Esophagus squamous epithelium (tissue), 5 donors: ENCODE data around the gene NAB2. TPM values are rescaled to one million over a fixed set of nuclear protein-coding genes. Genes with fewer than 3 reads are reported as not detected.

Source experiments
- DNase-seq: peaks from one replicate; lab custom pipeline; 2025; lab: John Stamatoyannopoulos, UW
- H3K27ac ChIP-seq, 4 donors: fragments of 200-600 bp; sonication (generic); one replicate each; pipeline ENCODE4 v1.5.1; 2016 to 2019; ENCODE audit warnings: mild to moderate bottlenecking in 1 of 4
- H3K27me3 ChIP-seq, 4 donors: fragments of 200-600 bp; sonication (generic); 1 replicate in 3 of 4; 2 replicates in 1 of 4; pipeline versions ENCODE4 v1.5.1 to v1.6.0; 2017 to 2021; ENCODE audit warnings: antibody characterized with exemption in 1 of 4
- H3K36me3 ChIP-seq, 3 donors: fragments of 200-600 bp; sonication (generic); one replicate each; pipeline ENCODE4 v1.5.1; 2016 to 2019
- H3K4me1 ChIP-seq, 3 donors: fragments of 200-600 bp; sonication (generic); one replicate each; pipeline ENCODE4 v1.5.1; 2017 to 2019
- H3K4me3 ChIP-seq, 4 donors: fragments of 200-600 bp; sonication (generic); 1 replicate in 3 of 4; 2 replicates in 1 of 4; pipeline ENCODE4 v1.5.1; 2016 to 2019; ENCODE audit warnings: mild to moderate bottlenecking in 2 of 4, moderate library complexity in 1 of 4
- H3K9me3 ChIP-seq, 3 donors: fragments of 200-600 bp; sonication (generic); one replicate each; pipeline ENCODE4 v1.5.1; 2016 to 2019
- POLR2A ChIP-seq, 4 donors: fragments of 450-650 bp; IDR thresholded peaks; one replicate each; pipeline ENCODE4 v1.6.1; 2017; ENCODE audit warnings: antibody characterized with exemption in 4 of 4, mild to moderate bottlenecking in 4 of 4, moderate library complexity in 3 of 4
- WGBS, 2 donors: methylation state at CpG; one replicate each; pipeline ENCODE4 v1.1.5; 2018; 5-methylcytosine and 5-hydroxymethylcytosine counted together
- intact Hi-C: fragments of 100-400 bp; cut with DNase I; formaldehyde crosslinking; loops from one replicate; pipeline ENCODE4 v1.15.0; 2022
- total RNA-seq, 4 donors: library from RNA; depleted of rRNA; stranded (reverse); fragments of >200 nt; gene quantifications; one replicate each; pipeline ENCODE4 v1.1.0, GENCODE V29; 2016
- TF ChIP-seq, protein P1 (sequence below), 6 experiments: fragments of 450-650 bp in 4 of 6; fragments of 200-600 bp in 2 of 6; sonication (generic) in 2 of 6; IDR thresholded peaks; one replicate each; pipeline ENCODE4 v1.5.1; 2016 to 2019; ENCODE audit warnings: antibody characterized with exemption in 6 of 6, mild to moderate bottlenecking in 4 of 6, moderate library complexity in 4 of 6
- donor health status: DM: yes; HTN: yes; CAD: no.

The NAB2 gene, protein sequence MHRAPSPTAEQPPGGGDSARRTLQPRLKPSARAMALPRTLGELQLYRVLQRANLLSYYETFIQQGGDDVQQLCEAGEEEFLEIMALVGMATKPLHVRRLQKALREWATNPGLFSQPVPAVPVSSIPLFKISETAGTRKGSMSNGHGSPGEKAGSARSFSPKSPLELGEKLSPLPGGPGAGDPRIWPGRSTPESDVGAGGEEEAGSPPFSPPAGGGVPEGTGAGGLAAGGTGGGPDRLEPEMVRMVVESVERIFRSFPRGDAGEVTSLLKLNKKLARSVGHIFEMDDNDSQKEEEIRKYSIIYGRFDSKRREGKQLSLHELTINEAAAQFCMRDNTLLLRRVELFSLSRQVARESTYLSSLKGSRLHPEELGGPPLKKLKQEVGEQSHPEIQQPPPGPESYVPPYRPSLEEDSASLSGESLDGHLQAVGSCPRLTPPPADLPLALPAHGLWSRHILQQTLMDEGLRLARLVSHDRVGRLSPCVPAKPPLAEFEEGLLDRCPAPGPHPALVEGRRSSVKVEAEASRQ
- 10 to 100 TPM in 3 of 4 donors, 1 to 10 TPM in 1; 9.1 to 25.2 (median 13.3) TPM for total RNA-seq

DNA sequence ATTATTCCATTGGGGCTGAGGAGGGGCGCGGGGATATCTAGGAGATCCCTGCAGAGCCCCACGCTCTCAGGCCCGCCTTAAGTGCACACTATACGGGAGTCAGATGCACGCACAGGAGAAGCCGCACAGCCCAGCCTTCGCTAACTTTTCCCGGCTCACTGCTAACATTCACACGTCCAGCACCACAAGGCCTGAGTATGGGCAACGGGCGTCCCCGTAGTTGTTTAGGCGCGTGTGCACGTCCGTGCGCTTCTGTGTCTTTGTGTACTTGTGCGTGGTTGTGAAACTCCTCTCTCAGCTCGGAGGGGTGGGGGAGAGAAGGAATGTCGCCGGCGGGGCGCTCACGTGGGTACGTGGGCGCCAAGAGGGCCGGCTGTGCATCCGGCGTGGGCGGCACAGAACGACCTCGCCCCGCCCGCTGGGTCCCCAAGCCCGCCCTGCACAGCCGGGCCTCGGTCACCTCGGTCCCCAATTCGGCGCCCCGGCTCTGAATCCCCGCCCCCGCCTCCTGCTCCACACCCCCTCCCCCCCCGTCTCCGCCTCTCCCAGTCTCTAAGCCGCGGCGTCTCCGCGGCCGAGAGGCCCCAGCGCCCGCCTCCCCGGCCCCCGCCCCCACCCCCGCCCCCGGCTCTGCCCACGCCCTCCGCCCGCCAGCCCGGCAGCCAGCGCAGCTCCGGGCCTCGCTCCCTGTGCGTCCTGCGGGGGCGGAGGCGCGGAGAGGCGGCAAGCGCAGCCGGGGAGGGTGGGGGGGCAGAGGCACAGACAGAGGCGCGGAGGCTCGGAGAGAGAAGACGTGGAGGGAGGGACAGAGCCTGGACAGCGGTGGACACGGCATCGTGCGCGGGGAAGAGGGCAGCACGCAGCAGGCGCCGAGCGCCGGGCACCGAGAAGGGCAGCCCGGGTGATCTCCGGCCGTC is at the start of gene NAB2:
Gene NAB2 (plus strand): TSS at position 761 of the 917 bp plus-strand sequence. CDS start 158 bp downstream, outside the sequence.
- TF ChIP-seq POLR2A (IDR thresholded peaks at IDR 0.05): peak in 2 of 4 donors; percentile 74 to 87
- TF ChIP-seq, protein P1, sequence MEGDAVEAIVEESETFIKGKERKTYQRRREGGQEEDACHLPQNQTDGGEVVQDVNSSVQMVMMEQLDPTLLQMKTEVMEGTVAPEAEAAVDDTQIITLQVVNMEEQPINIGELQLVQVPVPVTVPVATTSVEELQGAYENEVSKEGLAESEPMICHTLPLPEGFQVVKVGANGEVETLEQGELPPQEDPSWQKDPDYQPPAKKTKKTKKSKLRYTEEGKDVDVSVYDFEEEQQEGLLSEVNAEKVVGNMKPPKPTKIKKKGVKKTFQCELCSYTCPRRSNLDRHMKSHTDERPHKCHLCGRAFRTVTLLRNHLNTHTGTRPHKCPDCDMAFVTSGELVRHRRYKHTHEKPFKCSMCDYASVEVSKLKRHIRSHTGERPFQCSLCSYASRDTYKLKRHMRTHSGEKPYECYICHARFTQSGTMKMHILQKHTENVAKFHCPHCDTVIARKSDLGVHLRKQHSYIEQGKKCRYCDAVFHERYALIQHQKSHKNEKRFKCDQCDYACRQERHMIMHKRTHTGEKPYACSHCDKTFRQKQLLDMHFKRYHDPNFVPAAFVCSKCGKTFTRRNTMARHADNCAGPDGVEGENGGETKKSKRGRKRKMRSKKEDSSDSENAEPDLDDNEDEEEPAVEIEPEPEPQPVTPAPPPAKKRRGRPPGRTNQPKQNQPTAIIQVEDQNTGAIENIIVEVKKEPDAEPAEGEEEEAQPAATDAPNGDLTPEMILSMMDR (IDR thresholded peaks at IDR 0.05): peak in 1 of 6 experiments; percentile 8
- Histone ChIP-seq H3K27me3 (no peaks in the 10 kb centered on the region), H3K4me3 (peak within 1 kb of the TSS; percentile 85 to 93 (median 86)), H3K4me1 (peaks cover 39 to 77% (median 40%) of the 10 kb centered on the region in 3 donors), H3K36me3 (peaks cover 3 to 27% (median 18%) of the 10 kb centered on the region in 3 donors), H3K27ac (peak within 1 kb of the TSS; percentile 88 to 100 (median 98)), H3K9me3 (no peaks in the 10 kb centered on the region)
- peak; percentile 79 for DNase-seq
- 0% methylated on average over 13 of the region's 91 CpGs; no CpG with 5 or more reads in 1 of the 2 donors for WGBS, 2 donors
- intact Hi-C loops: no loop called here

DNA sequence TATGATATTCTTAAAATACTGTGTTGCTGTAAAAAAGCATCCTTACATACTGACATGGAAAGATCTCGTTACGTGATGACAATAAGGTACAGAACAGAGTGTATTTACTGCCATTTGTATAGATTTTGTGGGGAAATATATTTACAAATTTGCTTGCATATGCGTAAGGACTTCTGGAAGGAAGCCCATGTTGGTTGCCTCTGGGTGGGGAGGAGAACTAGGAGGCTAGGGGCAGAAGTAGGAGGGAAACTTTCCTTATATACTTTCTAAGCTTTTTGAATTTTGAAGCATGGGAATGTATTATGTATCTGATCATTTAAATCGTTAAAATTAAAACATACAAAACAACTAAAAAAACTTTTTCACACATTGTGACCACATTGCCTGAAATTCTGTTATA is 48.7 kb upstream of the NAB2 start:
- Histone ChIP-seq H3K4me3 (no peak overlapping the region), H3K27ac (no peak overlapping the region), H3K36me3 (no peaks in the 10 kb centered on the region), H3K9me3 (no peaks in the 10 kb centered on the region), H3K27me3 (peaks cover 0 to 19% (median 0%) of the 10 kb centered on the region in 4 donors), H3K4me1 (no peaks in the 10 kb centered on the region)
- intact Hi-C loops: no loop called here
- TF ChIP-seq, protein P1 (IDR thresholded peaks at IDR 0.05): no peak
- no peak for TF ChIP-seq POLR2A (IDR thresholded peaks at IDR 0.05)
- DNase-seq: no peak
- 83 to 94% methylated on average over 4 of the region's 4 CpGs for WGBS, 2 donors

DNA sequence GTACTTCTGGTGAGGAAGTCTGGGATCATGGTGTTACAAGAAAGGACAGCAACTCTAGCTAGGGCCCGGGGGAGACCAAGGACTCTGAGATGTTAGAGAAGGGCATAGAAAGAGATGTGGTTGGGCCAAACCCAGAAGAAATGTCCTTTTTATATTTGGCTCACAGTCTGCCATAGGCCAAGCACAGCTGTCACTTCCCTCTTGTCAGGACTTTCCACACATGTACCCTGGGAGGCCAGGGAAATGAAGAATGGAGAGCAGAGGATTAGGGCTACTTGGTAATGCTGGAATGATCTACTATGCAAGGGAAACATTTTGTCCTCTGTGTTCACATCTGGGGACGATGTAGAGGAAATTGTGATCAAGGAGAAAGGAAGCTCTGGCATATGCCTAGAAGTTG is 48.2 kb upstream of the NAB2 start:
- Histone ChIP-seq H3K4me3 (no peak overlapping the region), H3K9me3 (no peaks in the 10 kb centered on the region), H3K27me3 (peaks cover 0 to 23% (median 0%) of the 10 kb centered on the region in 4 donors), H3K27ac (no peak overlapping the region), H3K4me1 (no peaks in the 10 kb centered on the region), H3K36me3 (no peaks in the 10 kb centered on the region)
- 64 to 76% methylated on average over 2 of the region's 2 CpGs for WGBS, 2 donors
- intact Hi-C loops: no loop called here
- DNase-seq: no peak
- TF ChIP-seq, protein P1 (IDR thresholded peaks at IDR 0.05): no peak
- no peak for TF ChIP-seq POLR2A (IDR thresholded peaks at IDR 0.05)

DNA sequence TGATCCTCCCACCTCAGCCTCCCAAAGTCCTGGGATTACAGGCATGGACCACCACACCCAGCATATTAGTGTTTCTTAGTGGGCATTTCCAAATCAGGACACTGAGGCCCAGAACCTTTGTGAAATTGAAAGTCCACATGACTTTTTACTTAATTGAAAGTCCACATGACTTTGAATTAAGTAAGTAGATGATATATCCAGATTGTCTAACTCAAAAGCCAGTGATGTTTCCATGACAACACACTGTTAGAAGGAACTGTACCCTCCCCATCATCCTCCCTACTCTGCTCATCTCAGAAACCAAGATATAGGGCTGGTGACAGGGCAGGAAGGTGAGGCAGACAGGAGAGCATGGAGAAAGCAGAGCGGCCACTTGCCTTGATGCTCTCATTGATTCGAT is 46.2 kb upstream of the NAB2 start:
- intact Hi-C loops: no loop called here
- Histone ChIP-seq H3K36me3 (no peaks in the 10 kb centered on the region), H3K27ac (no peak overlapping the region), H3K27me3 (peaks cover 0 to 40% (median 0%) of the 10 kb centered on the region in 4 donors), H3K9me3 (no peaks in the 10 kb centered on the region), H3K4me3 (no peak overlapping the region), H3K4me1 (no peaks in the 10 kb centered on the region)
- DNase-seq: no peak
- WGBS, 2 donors: 91 to 93% methylated on average over 2 of the region's 2 CpGs
- TF ChIP-seq, protein P1 (IDR thresholded peaks at IDR 0.05): no peak
- TF ChIP-seq POLR2A (IDR thresholded peaks at IDR 0.05): no peak
